NT2/D1 (cell line): ENCODE data around the gene ATPAF1.

Experiments
- SUZ12 ChIP-seq: IDR thresholded peaks from 2 replicates; pipeline ENCODE4 v1.6.1; 2011; ENCODE audit not compliant: insufficient read length, insufficient read depth; ENCODE audit errors: extremely low read depth
- YY1 ChIP-seq: IDR thresholded peaks from 2 replicates; pipeline ENCODE4 v1.6.1; 2011; ENCODE audit not compliant: insufficient read length, insufficient read depth
- ZNF274 ChIP-seq: IDR thresholded peaks from 2 replicates; pipeline ENCODE4 v1.6.1; 2011; ENCODE audit warnings: mild to moderate bottlenecking, low read depth, low read length

DNA sequence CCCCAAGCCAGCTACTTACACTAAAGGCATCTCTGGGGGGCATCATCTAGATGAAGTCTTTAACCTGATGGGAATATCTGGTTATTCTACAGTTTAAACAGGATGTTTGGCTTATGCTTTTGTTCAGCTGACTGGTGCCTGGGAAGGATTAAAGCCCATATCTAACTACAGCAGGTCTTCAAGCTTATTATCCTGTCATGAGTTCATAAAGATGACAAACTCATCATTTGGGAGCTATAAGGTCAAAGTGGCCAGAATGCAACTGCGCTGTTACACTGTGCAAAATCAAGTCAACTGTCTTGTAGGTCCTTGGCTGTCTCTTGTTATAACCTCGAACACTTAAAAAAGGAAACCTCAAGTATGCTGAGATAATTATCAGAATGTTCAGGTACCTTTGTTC, 33.0 kb downstream of the ATPAF1 start:
- TF ChIP-seq ZNF274 (no peak), YY1 (no peak), SUZ12 (no peak)
